NCI-H146 (cell line): ENCODE results near the gene MTA1.
A peak's percentile ranks its signal among the peaks of the same experiment; 100 is the strongest.

Experiments used
- DNase-seq: peaks from one replicate; lab custom pipeline; 2025; lab: John Stamatoyannopoulos, UW

MTA1 gene

GRCh38 chr14:105487986-105488777, 68.6 kb downstream of the MTA1 start:
- no peak for DNase-seq

- DNase-seq, result no peak
These were observed 69.3 kb downstream of the MTA1 start for GRCh38 chr14:105488781-105489541.

- DNase-seq, result peak; percentile 94
These were observed 70.1 kb downstream of the MTA1 start for GRCh38 chr14:105489542-105490266.

- DNase-seq, result no peak
These were observed 70.6 kb downstream of the MTA1 start for GRCh38 chr14:105490267-105490571.

- peak; percentile 100 for DNase-seq
These were observed 71.1 kb downstream of the MTA1 start, which contains the start of gene TEDC1 for GRCh38 chr14:105490572-105491365. Gene TEDC1, plus strand, starts transcription at chr14:105491246. Its CDS starts 130 bp downstream, at chr14:105491376.

- peak; percentile 66 for DNase-seq
These were observed 71.8 kb downstream of the MTA1 start for GRCh38 chr14:105491366-105491973.

GRCh38 chr14:105492031-105492970, 72.7 kb downstream of the MTA1 start:
- no peak for DNase-seq

GRCh38 chr14:105492971-105493871, 73.6 kb downstream of the MTA1 start:
- DNase-seq, result no peak

- no peak for DNase-seq
These were observed 74.4 kb downstream of the MTA1 start for GRCh38 chr14:105493921-105494605.

- no peak for DNase-seq
These were observed 74.9 kb downstream of the MTA1 start for GRCh38 chr14:105494606-105494929.

GRCh38 chr14:105495101-105495989, 75.7 kb downstream of the MTA1 start:
- no peak for DNase-seq

- DNase-seq, result no peak
These were observed 76.6 kb downstream of the MTA1 start for GRCh38 chr14:105495990-105496830.

GRCh38 chr14:105496831-105497591, 77.4 kb downstream of the MTA1 start:
- no peak for DNase-seq

- DNase-seq, result peak; percentile 34
These were observed 78.2 kb downstream of the MTA1 start for GRCh38 chr14:105497671-105498429.
